Activated T-cell treated with anti-CD3 and anti-CD28 coated beads for 24 hours (primary cell): ENCODE measurements around the gene LOX.

Experiments
- DNase-seq: peaks from one replicate; pipeline ENCODE4 v3.0.0-alpha.2; 2020; ENCODE audit warnings: low read depth

The LOX gene, protein sequence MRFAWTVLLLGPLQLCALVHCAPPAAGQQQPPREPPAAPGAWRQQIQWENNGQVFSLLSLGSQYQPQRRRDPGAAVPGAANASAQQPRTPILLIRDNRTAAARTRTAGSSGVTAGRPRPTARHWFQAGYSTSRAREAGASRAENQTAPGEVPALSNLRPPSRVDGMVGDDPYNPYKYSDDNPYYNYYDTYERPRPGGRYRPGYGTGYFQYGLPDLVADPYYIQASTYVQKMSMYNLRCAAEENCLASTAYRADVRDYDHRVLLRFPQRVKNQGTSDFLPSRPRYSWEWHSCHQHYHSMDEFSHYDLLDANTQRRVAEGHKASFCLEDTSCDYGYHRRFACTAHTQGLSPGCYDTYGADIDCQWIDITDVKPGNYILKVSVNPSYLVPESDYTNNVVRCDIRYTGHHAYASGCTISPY

DNA sequence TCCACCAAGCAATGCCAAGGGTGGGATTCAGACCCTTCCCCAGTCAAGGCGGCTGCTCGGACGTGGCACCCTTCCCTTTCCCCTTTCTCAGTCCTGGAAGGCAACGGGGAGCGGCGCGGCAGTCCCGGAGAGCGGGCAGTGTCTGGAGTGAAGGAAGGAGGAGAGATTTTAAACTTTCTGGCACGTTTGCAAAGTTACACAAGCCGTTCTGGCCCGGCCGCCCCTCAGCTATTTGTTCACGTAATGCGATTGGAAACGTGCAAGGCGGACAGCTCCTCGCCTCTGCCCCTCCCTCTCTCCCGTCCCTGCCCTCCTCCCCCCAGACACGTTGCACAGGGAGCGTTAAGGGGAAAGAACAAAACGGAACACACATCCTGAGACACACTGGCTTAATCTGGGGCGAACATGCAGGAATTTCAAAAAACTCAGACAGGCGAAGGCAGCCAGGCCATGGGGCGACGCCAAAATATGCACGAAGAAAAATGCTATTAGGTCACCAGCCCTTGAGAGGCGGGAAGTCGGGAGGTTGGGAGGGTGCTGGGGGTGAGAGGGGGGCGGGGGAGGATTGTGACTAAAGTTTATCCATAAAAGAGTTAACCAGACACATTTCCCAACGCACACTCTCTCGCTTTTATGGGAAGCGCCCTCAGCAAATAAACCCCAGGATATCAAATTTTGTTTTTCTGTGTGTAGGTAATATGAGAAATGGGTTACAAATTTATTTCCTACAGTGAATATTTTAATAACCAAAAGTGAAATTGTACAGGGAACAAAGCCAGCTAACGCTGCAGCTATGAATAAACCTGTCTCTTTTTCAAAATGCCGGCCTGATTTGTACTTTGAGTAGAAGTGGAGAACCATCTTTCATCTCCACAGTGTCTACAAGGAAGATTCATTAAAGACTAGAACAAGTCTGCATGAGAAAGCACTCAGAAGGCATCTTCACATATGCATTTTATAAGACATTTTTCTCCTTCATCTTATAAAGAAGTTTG is at the start of gene LOX:
Gene LOX (minus strand): TSS at position 144 of the 995 bp plus-strand sequence. CDS start 274 bp downstream, outside the sequence.
- DNase-seq: no peak

DNA sequence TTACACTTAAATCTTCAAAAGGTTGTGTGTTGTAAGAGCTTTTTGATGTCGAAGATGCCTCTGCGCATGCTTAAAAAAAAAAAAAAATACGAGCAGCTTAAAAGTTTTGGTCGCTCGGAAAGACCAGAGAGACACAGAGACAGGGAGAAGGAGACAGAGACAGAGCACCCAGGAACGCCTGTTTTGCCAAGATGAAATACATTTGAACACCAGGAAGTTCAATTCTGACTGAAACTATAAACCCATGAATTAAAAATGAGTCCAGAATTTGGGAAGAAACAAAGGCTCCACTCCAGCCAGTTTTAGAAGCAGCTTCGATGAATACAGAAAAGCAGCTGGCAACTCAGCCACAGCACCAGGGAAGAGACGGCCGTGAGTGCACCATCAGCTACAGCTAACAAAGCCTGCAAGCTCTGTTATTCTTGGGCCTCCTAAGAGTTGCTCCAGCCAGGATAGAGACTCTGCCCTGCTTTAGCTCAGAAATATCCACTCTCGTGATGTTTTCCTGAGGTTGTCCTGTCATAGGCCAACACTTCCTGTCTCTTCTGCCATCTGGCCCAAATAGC is 48.8 kb upstream of the LOX start:
- DNase-seq: no peak

DNA sequence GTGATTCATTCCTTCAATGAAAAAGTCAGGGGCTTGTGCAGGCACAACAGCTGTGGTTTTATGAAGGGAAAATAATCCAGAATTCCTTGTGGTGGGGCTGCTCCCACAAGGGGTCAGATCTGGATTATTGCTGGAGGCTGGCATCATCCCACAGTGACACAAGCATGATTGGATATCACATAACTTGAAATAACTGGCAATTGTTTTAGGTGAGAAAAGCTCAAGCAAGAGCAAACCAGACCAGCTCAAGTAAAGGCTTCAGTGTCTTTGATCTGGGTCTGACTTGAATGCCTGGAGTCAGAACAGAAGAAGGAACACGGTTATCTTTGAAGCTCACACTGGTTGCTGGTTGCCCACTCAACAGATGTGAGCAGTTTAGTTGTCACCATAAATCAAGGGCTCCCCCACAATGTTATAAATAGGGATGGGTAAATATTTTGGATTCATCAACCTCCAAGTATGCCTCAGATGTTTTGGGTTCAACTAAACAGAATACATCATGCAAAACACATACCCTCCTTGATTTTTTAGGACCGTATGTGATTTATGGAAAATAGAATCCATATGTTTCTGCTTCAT is 48.2 kb upstream of the LOX start:
- no peak for DNase-seq

DNA sequence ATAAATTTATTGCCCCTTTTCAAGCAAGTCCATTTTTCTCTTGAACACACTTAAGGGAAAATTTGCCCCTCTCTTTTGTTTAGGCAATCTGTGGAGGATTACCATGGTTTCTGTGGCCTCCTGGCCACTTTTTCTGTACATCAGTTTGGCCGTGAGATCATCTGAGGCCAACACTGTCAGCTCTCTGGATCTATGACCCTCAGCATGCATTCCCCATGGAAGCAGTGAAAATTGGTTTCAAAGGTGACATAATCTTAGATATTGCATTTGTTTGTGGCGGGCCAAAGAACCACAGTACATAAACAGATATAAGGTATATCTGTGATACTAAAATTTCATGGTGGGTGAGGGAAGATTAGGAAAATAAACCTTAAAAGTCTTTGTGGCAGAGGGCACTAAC is 46.7 kb upstream of the LOX start:
- DNase-seq: no peak

DNA sequence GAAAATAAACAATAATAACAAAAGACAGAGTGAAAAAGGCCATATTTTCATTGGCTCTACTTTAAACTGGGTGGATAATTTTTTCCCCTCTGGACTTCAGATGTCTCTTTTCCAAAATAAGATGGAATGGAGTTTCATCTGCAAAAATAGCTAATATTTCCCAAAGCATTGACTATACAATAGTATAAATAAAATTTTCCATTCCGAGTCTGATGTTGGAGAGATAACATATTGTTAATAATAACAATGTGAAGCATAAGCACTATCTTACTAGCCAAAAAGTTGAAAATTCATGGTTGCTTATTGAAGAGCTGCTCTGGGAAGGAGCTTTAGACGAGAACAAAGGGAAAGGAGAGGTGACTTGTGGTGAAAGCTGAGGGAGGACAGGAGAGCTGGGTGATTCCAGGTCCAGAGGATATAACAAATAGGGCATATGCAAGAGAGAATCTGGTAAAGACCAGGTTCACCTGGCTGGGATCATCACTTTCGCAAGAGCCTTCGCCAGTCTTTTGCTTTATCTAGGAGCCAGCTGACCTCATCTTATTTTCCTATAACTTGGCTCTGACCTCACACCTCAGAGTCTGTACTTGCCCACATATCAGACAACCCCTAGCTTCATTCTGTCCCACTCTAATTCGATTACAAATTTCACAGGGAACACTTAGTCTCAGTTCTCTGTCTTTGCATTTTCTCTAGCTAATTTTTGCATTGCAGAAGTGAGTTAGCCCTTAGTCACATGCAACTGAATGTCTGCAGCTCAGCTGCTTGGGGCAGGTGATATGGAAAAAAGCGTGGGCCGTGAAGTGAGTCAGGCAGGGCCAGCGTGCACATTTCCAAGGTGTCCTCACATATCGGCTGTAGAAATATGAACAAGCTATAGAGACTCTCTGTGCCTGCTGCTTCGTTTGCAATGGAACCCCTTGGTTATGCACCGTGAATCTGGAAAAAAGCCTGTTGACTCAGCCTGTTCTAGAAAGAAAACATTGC is 43.7 kb upstream of the LOX start:
- DNase-seq: no peak

DNA sequence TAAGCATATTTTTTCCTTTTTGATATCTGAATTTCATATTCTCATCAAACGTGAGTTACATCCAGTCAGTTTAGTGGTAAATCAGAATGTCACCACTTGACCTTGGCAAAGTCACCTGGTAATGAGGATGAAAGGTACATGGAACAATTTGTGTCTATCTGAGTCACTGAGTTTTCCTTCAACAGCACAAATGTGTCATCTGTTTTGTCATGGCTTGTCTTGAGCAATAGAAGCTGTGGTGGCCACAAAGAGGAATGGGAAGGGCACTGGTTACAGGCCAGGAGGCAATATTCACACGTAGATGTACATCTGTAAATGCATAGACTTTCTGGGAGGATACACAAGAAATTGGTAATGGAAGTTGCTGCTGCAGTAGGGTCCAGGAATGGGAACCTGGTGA is 42.9 kb upstream of the LOX start:
- DNase-seq: no peak

DNA sequence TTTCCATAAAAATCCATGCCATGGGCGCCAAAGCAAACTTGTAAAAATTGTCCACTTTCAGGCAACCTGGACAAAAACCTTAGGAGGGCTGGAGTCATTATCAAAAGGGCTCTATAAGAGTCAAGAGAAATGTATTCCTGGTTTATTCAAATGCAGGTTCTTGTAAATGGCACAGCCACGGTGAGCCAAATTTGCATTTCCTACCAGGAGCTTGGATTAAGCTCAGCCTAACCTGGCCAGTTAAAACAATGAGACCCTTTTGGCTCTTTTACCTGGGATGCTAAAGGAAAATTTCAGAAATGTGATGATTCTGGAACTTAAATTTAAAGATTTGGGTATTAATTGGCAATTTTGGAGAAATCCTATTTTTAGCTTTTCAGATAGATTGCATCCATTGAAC is 42.4 kb upstream of the LOX start:
- no peak for DNase-seq

DNA sequence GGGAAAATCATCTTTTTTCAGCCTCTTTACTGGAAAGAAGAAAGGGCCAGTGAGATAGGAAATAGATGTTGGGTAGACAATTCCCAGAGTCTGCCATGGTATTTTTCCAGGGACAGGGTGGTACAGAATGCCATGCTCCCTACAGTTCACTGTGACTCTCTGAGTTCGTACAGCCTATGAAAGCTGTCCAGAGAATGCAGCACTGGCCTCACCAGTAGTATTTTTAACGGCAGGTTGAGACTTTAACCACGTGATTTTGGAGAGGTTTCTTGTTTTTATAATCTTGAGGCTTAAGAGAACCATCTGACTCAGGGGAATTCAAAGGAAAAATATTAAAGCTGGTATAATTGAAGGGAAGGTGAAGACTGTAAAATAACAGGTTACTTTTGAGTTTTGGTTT is 41.1 kb upstream of the LOX start:
- DNase-seq: no peak

DNA sequence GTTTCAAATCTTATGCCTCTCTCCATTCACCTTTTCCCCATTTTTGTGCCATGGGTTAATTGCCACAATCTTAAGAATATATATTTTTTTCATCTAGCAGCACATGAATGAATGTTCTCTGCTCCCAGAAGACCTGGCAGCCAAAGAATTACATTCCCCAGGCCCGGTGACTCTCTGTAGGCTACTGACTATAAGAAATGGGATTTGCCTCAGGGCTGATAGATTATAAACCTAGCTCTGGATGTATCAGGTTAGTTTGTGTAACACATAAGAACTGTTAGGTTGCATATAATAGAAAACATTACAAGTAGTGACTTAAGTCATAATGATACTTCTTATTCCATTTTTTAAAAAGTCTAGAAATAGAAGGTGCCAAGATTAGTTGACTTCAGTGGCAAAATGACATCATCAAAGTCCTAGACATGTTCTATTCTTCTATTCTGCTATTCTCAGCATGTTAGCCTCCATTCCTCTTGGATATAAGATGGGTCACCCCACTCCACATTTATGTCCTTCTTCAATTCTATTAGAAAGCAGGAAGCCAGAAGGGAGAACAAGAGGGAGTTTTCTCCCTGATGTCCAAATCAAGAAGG is 40.4 kb upstream of the LOX start:
- DNase-seq: no peak

DNA sequence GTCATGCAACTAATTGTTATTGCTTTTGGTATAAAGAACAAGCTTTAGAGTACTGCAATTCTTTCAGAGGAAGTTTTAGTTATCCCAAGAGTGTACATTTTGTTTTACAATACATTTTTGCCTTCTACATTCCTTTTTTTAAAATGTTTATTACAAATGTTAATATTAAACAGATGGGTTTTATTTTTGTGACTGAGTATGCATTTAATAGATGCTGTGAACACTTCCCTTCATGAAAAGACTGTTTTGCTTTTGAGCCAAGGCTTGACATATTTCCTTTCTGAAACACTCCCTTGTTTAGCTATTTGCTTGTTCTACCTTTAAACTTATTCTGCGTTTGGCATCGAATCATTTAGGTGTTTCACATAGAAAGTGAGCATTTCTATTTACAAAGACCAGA is 36.4 kb upstream of the LOX start:
- no peak for DNase-seq

DNA sequence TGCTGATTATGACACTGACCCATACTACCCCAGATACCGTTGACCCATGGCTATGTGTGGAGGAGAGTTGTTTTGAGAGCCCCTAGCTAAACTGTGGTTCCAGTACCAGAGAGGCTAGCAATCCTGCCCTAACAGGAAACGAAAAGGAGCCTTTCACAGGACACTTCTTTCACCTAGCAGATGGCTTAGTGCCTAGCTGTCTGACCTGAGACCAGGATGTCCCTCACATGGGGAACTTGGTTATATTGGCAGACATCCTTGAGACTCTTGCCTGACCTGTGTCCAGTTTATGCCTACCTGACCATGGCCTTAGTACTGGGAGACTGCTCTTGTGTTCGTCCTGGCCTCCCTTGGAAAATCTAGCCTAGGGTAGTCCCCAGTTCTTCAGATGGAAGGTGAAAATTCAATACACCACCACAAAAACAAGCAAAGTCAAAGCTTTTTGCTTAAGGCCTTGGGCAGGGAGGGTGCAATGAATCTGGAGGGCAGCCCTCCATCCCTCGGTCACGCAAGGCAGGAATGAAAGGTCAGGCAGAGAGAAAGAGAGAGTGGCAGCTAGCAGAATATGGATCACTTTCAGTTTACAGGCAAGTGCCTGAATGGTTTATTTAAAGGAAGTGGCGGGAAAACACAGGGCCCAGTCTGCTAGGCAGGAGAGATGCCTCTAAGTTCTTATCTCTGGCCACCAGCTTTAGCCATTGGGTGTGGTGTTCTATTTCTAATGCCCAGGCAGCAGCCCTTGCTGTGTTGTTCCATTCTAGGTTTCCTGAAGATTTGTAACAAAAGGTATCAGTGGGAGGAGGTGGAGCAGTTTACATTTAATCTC is 34.9 kb upstream of the LOX start:
- no peak for DNase-seq

DNA sequence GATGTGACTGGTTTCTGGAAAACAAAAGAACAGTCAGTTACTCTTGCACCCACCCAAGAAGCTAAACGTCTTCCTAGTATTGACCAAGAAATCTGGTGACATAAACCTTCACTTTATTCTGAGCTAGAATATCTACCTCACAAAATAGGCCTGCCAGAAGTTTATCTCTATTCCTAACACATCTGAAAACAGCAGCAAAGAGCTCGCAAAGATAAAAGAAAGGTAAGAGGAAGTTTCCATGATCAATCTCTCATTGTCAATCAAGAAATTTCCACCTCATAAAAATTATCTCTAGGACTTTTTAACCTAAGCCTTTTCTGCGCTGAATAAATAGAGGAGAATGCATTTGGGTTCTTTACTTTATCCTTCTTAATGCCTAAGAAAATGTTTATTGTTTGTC is 34.0 kb upstream of the LOX start:
- DNase-seq: no peak

DNA sequence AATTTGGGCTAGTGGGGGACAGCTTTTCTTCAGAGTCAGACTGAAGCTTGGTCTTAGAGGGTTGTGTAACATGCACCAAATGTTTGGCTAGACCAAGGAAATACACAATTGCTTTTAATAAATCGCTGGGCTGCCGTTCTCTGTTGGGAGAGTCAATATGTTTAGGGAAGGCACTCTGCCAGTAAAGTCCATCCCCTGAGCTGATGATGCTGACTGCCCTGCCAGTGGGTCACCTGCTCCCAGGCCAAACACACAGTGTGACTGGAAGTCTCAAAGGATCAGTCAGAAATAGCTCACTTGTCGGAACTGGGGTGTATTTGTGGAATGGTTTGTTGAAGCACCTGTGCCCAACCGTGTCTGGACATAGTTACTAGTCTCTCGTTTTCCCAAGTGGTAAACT is 33.4 kb upstream of the LOX start:
- no peak for DNase-seq

DNA sequence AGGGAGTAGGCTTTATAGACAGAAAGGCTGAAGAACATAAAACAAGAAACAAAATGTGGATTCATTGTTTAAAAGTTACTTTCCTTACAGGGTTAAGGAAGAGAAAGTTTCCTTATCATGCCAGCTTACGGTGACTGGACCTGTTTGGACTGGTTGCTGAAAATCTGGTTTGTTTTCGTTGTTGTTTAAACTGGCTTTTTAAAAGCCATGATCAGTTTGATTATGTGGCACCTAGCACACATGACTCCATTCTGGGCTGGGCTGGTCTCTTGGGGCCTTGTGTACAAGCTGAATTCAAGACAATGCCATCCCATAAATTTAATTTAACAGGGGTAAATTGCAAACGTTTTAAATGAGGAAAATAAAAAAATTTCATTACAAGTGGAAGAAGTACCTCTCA is 32.9 kb upstream of the LOX start:
- DNase-seq: no peak

DNA sequence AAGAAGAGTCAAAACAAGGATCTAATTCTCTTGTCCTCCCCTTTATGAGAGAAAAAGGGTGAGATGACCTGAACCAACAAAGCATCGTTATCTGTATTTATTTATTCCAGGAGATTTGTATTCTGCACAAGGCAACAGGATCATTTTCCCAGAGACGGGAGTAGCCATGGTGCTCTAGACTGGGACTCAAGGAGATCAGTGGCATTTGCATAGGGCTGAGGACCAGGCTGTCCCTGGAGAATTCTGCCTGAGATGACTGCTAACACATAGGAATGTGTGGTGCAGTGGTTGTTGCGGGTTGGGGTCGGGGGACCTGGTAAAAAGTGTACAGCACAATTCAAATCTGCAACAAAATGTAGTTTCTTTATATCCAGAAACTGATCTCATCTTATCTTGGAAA is 29.0 kb upstream of the LOX start:
- no peak for DNase-seq

DNA sequence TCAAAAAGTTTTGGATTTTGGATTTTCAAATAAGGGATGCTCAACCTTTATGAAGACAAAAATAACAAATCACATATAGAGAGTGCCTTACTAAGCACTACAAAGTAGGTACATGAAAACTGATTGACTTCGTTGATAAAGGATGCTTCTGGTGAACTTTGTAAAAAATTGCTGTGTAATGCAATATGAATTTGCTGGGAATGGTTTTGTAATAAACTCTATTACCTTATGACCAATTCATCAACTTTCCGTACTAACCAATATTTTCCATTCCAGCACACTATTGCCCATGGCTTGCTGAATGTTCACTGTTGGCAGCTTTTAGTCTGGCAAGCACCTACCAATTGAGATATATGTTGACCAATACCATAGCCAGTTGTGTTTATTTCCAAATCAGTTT is 27.9 kb upstream of the LOX start:
- DNase-seq: no peak

DNA sequence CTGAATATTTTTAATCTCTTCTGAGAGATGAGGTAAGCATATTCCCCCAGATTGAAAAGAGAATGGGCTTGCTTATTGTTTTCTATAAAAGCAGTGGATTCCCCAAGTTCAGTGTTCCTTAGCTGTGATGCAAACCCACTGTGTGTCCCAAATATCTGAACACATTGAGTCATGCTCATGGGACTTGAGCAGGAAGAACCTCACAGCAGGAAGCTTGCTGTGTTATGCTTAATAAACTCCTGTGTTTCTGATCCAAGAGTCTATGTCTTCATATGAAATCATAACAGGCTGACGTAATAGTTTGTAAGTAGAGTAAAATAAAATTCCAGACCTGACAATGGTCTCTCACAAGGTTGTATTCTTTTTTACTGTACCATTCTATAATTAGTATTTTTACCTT is 24.8 kb upstream of the LOX start:
- DNase-seq: no peak

DNA sequence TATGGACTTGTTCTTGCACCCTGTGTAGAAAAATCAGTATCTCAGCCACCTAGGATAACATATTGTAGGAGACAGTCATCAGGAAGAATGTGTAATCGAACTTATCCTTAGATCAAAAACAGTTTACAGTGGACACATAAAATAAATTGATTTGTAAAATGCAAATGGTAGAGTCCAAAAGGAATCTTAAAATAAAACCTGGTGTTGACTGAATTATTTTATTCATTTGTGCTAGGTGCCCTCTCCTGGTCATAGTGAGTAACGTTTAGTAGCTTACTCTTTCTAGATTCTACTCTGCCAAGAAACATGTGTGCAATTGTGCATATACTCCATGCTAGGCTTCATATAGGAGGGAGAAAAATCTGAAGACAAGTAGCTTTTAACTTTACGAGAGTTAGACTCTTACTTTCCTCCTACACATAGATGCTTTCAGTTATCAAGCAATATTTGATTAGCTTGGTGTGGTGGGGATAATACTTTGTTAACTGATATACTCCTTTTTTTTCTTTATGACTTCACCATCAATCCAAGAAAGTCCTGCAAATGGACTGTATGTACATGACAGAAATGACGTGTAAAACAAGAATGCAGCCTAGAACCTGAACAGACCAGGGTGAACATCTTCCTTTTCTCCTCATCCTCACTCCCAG is 23.7 kb upstream of the LOX start:
- no peak for DNase-seq

DNA sequence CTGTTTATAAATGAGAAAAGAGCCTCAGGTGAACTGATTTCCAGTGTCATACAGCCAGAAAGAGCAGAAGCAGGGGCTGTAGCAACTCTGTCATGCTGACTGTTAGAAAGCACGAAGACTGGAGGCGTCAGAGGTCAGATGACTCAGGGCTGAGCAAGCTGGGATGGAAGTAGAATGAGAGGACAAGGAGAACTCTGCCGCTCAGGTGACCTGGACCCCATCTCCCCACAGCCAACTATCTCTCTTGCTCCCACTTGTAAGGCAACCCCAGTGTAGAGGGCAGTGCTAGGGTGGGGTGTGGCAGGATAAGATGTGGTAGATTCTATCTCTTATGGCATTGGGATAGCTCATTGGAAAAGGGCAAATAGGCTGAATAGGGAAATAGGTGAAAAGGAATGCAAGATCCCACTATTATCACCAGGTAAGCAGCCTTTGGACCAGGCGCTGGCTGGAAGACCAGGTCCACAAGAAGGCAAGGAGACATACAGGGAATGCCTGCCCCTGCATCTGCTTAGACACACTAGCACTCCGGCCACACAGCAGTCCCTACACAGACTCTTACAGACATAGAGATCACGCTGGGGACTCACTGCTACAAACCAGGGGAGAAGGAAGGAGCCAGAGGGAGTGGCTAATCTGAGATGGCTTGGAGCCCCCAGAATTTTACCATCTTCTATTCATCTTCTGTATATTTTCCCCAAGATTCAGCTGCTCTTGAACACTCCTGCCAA is 21.2 kb upstream of the LOX start:
- DNase-seq: no peak
